CD14-positive monocyte (primary cell): ENCODE measurements around the gene OTOS. TPM values are rescaled to one million over a fixed set of nuclear protein-coding genes. Genes with fewer than 3 reads are reported as not detected.

Experiments
- DNase-seq, 3 donors: peaks; one replicate each; pipeline ENCODE4 v3.0.0-alpha.2; 2011 to 2022
- H2AFZ ChIP-seq: 2 replicates; pipeline ENCODE4 v1.6.0; 2012; ENCODE audit warnings: mild to moderate bottlenecking, low read depth, low read length, inconsistent platforms; ENCODE audit not compliant: insufficient read depth, poor library complexity, severe bottlenecking
- H3K27ac ChIP-seq, 2 donors: 1 replicate in 1 of 2; 2 replicates in 1 of 2; pipeline ENCODE4 v1.5.1; 2012 to 2013; ENCODE audit warnings: low read length in 2 of 2, control low read depth in 1 of 2, inconsistent platforms in 1 of 2, low read depth in 1 of 2, mild to moderate bottlenecking in 1 of 2
- H3K27me3 ChIP-seq, 2 donors: one replicate each; pipeline versions ENCODE4 v1.6.0 to v1.6.1; 2011 to 2013; ENCODE audit warnings: low read length in 2 of 2; ENCODE audit not compliant: control insufficient read depth in 2 of 2, insufficient read depth in 2 of 2
- H3K36me3 ChIP-seq, 2 donors: replicated peaks in 1 of 2; 1 replicate in 1 of 2; 2 replicates in 1 of 2; pipeline versions ENCODE4 v1.5.1 to v1.6.1; 2012 to 2013; ENCODE audit warnings: low read length in 2 of 2, control low read depth in 1 of 2, inconsistent platforms in 1 of 2, mild to moderate bottlenecking in 1 of 2; ENCODE audit not compliant: insufficient read depth in 2 of 2, control insufficient read depth in 1 of 2
- H3K4me1 ChIP-seq, 2 donors: 1 replicate in 1 of 2; 2 replicates in 1 of 2; pipeline versions ENCODE4 v1.5.1 to v1.6.1; 2012 to 2013; ENCODE audit warnings: low read length in 2 of 2, control low read depth in 1 of 2, inconsistent platforms in 1 of 2, mild to moderate bottlenecking in 1 of 2, moderate library complexity in 1 of 2; ENCODE audit not compliant: insufficient read depth in 2 of 2, control insufficient read depth in 1 of 2
- H3K4me2 ChIP-seq: replicated peaks from 2 replicates; pipeline ENCODE3; 2012; ENCODE audit warnings: low read length, moderate library complexity, mild to moderate bottlenecking; ENCODE audit not compliant: poor library complexity, severe bottlenecking; ENCODE audit errors: extremely low read depth
- H3K4me3 ChIP-seq, 3 experiments: fragments of 200-600 bp in 1 of 3; sonication (generic) in 1 of 3; replicated peaks in 1 of 3; 1 replicate in 2 of 3; 2 replicates in 1 of 3; pipeline ENCODE4 v1.5.1; 2011 to 2013; ENCODE audit warnings: low read length in 3 of 3, mild to moderate bottlenecking in 3 of 3, control low read depth in 2 of 3, low read depth in 2 of 3, inconsistent platforms in 1 of 3, moderate library complexity in 1 of 3
- H3K79me2 ChIP-seq: 2 replicates; pipeline ENCODE4 v1.6.0; 2012; ENCODE audit warnings: mild to moderate bottlenecking, control low read depth, inconsistent platforms, low read length, moderate library complexity; ENCODE audit not compliant: insufficient read depth
- H3K9ac ChIP-seq: 2 replicates; pipeline ENCODE4 v1.6.0; 2017; ENCODE audit warnings: low read length, mild to moderate bottlenecking; ENCODE audit not compliant: insufficient read depth, poor library complexity, severe bottlenecking
- H3K9me3 ChIP-seq, 2 donors: replicated peaks in 1 of 2; 1 replicate in 1 of 2; 2 replicates in 1 of 2; pipeline versions ENCODE4 v1.5.1 to v1.6.1; 2012 to 2013; ENCODE audit warnings: low read length in 2 of 2, control low read depth in 1 of 2; ENCODE audit not compliant: control insufficient read depth in 1 of 2, insufficient read depth in 1 of 2
- H4K20me1 ChIP-seq: 2 replicates; pipeline ENCODE4 v1.6.0; 2012; ENCODE audit warnings: mild to moderate bottlenecking, low read length, control low read depth, moderate library complexity; ENCODE audit not compliant: insufficient read depth
- H3K27ac Mint-ChIP-seq, 7 donors: one replicate each; pipeline ENCODE4 v1.8.0; 2020; ENCODE audit warnings: mild to moderate bottlenecking in 7 of 7, mixed read lengths in 7 of 7, moderate library complexity in 6 of 7, inconsistent platforms in 2 of 7
- H3K27me3 Mint-ChIP-seq, 3 donors: one replicate each; pipeline ENCODE4 v1.8.0; 2021 to 2022; ENCODE audit warnings: low read depth in 3 of 3, mild to moderate bottlenecking in 3 of 3, mixed read lengths in 3 of 3, moderate library complexity in 3 of 3, inconsistent platforms in 1 of 3
- H3K36me3 Mint-ChIP-seq, 2 donors: one replicate each; pipeline ENCODE4 v1.8.0; 2020; ENCODE audit warnings: mixed read lengths in 2 of 2, inconsistent platforms in 1 of 2, mild to moderate bottlenecking in 1 of 2
- H3K4me1 Mint-ChIP-seq: one replicate; pipeline ENCODE4 v1.8.0; 2020; ENCODE audit warnings: mild to moderate bottlenecking, mixed read lengths
- H3K4me3 Mint-ChIP-seq, 2 donors: one replicate each; pipeline ENCODE4 v1.8.0; 2020; ENCODE audit warnings: mild to moderate bottlenecking in 2 of 2, mixed read lengths in 2 of 2, moderate library complexity in 1 of 2
- H3K9me3 Mint-ChIP-seq, 7 donors: one replicate each; pipeline ENCODE4 v1.8.0; 2020 to 2022; ENCODE audit warnings: mixed read lengths in 7 of 7, mild to moderate bottlenecking in 6 of 7, moderate library complexity in 6 of 7, inconsistent platforms in 2 of 7
- CTCF ChIP-seq: fragments of 200-600 bp; IDR thresholded peaks from one replicate; pipeline ENCODE4 v1.8.0; 2022; ENCODE audit warnings: antibody characterized with exemption, mild to moderate bottlenecking
- WGBS: methylation state at CpG from one replicate; pipeline ENCODE4 v1.1.5; 2013; ENCODE audit warnings: missing lambda C conversion rate; ENCODE audit not compliant: insufficient coverage; 5-methylcytosine and 5-hydroxymethylcytosine counted together
- intact Hi-C, 2 donors: fragments of 100-400 bp; cut with micrococcal nuclease; formaldehyde crosslinking; loops; one replicate each; pipeline versions ENCODE4 v1.15.0 to v1.15.1; 2023
- polyA plus RNA-seq, 3 donors: library from polyadenylated mRNA; depleted of rRNA in 1 of 3; unstranded in 2 of 3; stranded (reverse) in 1 of 3; fragments of 300-500 nt in 2 of 3; fragments of >200 nt in 1 of 3; fragmentation: Illumina TruSeq in 2 of 3; gene quantifications; 1 replicate in 2 of 3; 2 replicates in 1 of 3; pipeline ENCODE4 v1.2.3, GENCODE V29; 2012 to 2021

The OTOS gene
- polyA plus RNA-seq, 3 donors, result not detected

GRCh38 chr2:240160291-240161086 lies 20.0 kb upstream of the OTOS start:
- no peaks in the 10 kb centered on the region for H4K20me1 ChIP-seq
- H3K27ac ChIP-seq, result no peak overlapping the region
- H3K9me3 ChIP-seq, result peaks cover 11% of the 10 kb centered on the region in 2 donors
- Mint-ChIP-seq H3K4me3 (no peak overlapping the region), H3K36me3 (no peaks in the 10 kb centered on the region), H3K27ac (no peak overlapping the region), H3K4me1 (no peaks in the 10 kb centered on the region), H3K9me3 (peaks cover 3 to 15% (median 7%) of the 10 kb centered on the region in 7 donors), H3K27me3 (peaks cover 0 to 2% (median 1%) of the 10 kb centered on the region in 3 donors)
- intact Hi-C loops, result no loop called here
- H3K4me1 ChIP-seq, result no peaks in the 10 kb centered on the region
- H2AFZ ChIP-seq, result no peak overlapping the region
- H3K27me3 ChIP-seq, result no peaks in the 10 kb centered on the region
- H3K4me2 ChIP-seq, result no peak overlapping the region
- no peaks in the 10 kb centered on the region for H3K79me2 ChIP-seq
- no peak overlapping the region for H3K9ac ChIP-seq
- no peak for TF ChIP-seq CTCF
- no peaks in the 10 kb centered on the region for H3K36me3 ChIP-seq
- no peak for DNase-seq
- no peak overlapping the region for H3K4me3 ChIP-seq
- WGBS, result 88% methylated on average over 16 of the region's 18 CpGs

- DNase-seq, result no peak
- Histone ChIP-seq H3K4me3 (no peak overlapping the region), H3K27ac (no peak overlapping the region), H3K36me3 (no peaks in the 10 kb centered on the region), H3K9me3 (peaks cover 0 to 6% of the 10 kb centered on the region in 2 donors), H4K20me1 (no peaks in the 10 kb centered on the region), H3K9ac (no peak overlapping the region), H3K79me2 (no peaks in the 10 kb centered on the region), H3K4me2 (no peak overlapping the region), H3K4me1 (no peaks in the 10 kb centered on the region), H3K27me3 (no peaks in the 10 kb centered on the region), H2AFZ (no peak overlapping the region)
- H3K27ac Mint-ChIP-seq, result no peak overlapping the region
- intact Hi-C loops, result no loop called here
- peaks cover 0 to 6% (median 1%) of the 10 kb centered on the region in 3 donors for H3K27me3 Mint-ChIP-seq
- no peak for TF ChIP-seq CTCF
- H3K4me3 Mint-ChIP-seq, result no peak overlapping the region
- 87% methylated on average over 15 of the region's 21 CpGs for WGBS
- no peaks in the 10 kb centered on the region for H3K4me1 Mint-ChIP-seq
- H3K9me3 Mint-ChIP-seq, result peaks cover 0 to 7% (median 3%) of the 10 kb centered on the region in 7 donors
- no peaks in the 10 kb centered on the region for H3K36me3 Mint-ChIP-seq
These were observed 18.9 kb upstream of the OTOS start for GRCh38 chr2:240159251-240159839.
